ENCODE results near the gene CCPG1. TPM values are rescaled to one million over a fixed set of nuclear protein-coding genes. Genes with fewer than 3 reads are reported as not detected.
"Not testable (repeated sequence)": the region's sequence is repeated elsewhere in the genome, so short reads cannot be mapped to it uniquely, and the experiment has no call there.

Gene CCPG1, protein sequence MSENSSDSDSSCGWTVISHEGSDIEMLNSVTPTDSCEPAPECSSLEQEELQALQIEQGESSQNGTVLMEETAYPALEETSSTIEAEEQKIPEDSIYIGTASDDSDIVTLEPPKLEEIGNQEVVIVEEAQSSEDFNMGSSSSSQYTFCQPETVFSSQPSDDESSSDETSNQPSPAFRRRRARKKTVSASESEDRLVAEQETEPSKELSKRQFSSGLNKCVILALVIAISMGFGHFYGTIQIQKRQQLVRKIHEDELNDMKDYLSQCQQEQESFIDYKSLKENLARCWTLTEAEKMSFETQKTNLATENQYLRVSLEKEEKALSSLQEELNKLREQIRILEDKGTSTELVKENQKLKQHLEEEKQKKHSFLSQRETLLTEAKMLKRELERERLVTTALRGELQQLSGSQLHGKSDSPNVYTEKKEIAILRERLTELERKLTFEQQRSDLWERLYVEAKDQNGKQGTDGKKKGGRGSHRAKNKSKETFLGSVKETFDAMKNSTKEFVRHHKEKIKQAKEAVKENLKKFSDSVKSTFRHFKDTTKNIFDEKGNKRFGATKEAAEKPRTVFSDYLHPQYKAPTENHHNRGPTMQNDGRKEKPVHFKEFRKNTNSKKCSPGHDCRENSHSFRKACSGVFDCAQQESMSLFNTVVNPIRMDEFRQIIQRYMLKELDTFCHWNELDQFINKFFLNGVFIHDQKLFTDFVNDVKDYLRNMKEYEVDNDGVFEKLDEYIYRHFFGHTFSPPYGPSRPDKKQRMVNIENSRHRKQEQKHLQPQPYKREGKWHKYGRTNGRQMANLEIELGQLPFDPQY
- 10 to 100 TPM in 2 of 4 donors, 1 to 10 TPM in 2; 4.7 to 42.0 (median 16.8) TPM for polyA plus RNA-seq
- long read RNA-seq, donor 1 = 0 reads
- long read RNA-seq, donor 2, full-length matches to known transcripts = 6 of 6 reads
- long read RNA-seq, donor 2, partial matches to known transcripts = 0 of 6 reads
- long read RNA-seq, donor 2, other reads (novel, unspliced or antisense) = 0 of 6 reads
- long read RNA-seq, donor 3, full-length matches to known transcripts = 3 of 3 reads
- long read RNA-seq, donor 3, partial matches to known transcripts = 0 of 3 reads
- long read RNA-seq, donor 3, other reads (novel, unspliced or antisense) = 0 of 3 reads
- long read RNA-seq, donor 4 = 0 reads
- long read RNA-seq, donor 5, full-length matches to known transcripts = 4 of 4 reads
- long read RNA-seq, donor 5, partial matches to known transcripts = 0 of 4 reads
- long read RNA-seq, donor 5, other reads (novel, unspliced or antisense) = 0 of 4 reads
- long read RNA-seq, donor 6, full-length matches to known transcripts = 9 of 9 reads
- long read RNA-seq, donor 6, partial matches to known transcripts = 0 of 9 reads
- long read RNA-seq, donor 6, other reads (novel, unspliced or antisense) = 0 of 9 reads
- long read RNA-seq, donor 7, full-length matches to known transcripts = 16 of 16 reads
- long read RNA-seq, donor 7, partial matches to known transcripts = 0 of 16 reads
- long read RNA-seq, donor 7, other reads (novel, unspliced or antisense) = 0 of 16 reads
- long read RNA-seq, donor 8, full-length matches to known transcripts = 1 of 1 reads
- long read RNA-seq, donor 8, partial matches to known transcripts = 0 of 1 reads
- long read RNA-seq, donor 8, other reads (novel, unspliced or antisense) = 0 of 1 reads
- long read RNA-seq, donor 9 = 0 reads
- long read RNA-seq, donor 10, full-length matches to known transcripts = 27 of 32 reads
- long read RNA-seq, donor 10, partial matches to known transcripts = 5 of 32 reads
- long read RNA-seq, donor 10, other reads (novel, unspliced or antisense) = 0 of 32 reads

DNA sequence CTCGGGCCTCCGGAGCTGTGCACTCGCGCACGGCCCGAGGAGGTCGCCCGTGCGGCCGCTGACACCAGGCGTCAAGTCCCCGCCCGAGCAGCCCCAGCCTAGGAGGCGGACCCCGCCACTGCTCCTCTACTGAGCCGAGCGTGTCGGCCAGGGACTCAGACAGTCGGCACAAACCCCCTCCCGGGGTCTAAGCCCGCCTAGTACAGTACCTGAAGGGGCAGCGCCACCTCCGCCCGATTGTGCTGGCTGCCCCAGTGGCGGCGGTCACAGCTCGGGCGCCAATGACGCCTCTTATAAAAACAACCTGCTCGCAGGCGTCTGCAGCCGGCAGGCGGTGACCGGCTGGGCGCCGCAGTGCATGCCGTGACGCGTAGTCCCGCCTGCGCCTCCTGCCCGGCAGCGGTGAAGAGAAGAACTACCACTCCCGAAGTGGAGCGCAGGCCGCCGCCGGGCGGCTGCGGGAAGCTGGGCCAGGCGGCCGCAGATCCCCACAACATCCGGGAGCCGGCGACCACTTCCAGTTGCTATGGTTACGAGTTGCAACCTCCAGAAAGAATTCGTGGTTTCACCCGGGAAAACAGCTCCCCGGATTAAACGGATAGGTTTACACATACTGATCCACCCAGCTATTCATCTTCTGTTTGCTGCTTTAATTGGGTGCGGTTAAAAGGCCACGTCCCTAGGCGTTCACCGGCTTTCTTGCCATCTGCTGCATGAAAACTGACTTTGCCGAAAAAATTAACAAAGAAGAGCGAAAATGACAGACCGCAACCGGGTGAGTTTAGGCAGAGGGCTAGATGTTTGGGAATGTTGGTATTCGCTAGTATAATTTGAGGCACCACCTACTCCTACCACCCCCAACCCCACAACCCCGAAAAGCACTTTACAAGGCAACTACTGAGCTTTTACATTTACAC lies at the start of gene CCPG1, which contains the start of gene PIERCE2:
Gene CCPG1, minus strand, starts transcription at position 348 of the 917 bp plus-strand sequence. CDS start 18,935 bp downstream, outside the sequence.
Gene PIERCE2, plus strand, starts transcription at position 484 of the 917 bp plus-strand sequence. Its CDS starts 274 bp downstream, at position 758.
- H3K4me3 ChIP-seq (ENCODE audit: low read depth in 1 of 3, low read length in 3 of 3) = peak within 1 kb of the TSS; percentile 73 to 79 (median 77)
- peaks cover 0 to 2% (median 0%) of the 10 kb centered on the region in 3 donors for H3K4me1 ChIP-seq (ENCODE audit: control insufficient read depth in 3 of 3, insufficient read depth in 2 of 3, low read depth in 1 of 3, low read length in 2 of 3)
- peak within 1 kb of the TSS; percentile 87 to 99 (median 98) for H3K27ac ChIP-seq (ENCODE audit: low read depth in 1 of 3, low read length in 2 of 3)
- H3K9me3 ChIP-seq (ENCODE audit: control insufficient read depth in 2 of 2, insufficient read depth in 1 of 2, low read depth in 1 of 2, low read length in 1 of 2) = no peaks in the 10 kb centered on the region
- H3K36me3 ChIP-seq (ENCODE audit: control insufficient read depth in 3 of 3, insufficient read depth in 2 of 3, low read depth in 1 of 3, low read length in 3 of 3) = no peaks in the 10 kb centered on the region
- no peak for FAIRE-seq
- no peaks in the 10 kb centered on the region for H3K27me3 ChIP-seq (ENCODE audit: control insufficient read depth in 3 of 3, insufficient read depth in 3 of 3, low read length in 3 of 3)
- DNase-seq = peak; percentile 91 to 97
- 0 to 1% (median 0%) methylated on average over 68 to 70 of the region's 70 CpGs for WGBS, 3 donors

DNA sequence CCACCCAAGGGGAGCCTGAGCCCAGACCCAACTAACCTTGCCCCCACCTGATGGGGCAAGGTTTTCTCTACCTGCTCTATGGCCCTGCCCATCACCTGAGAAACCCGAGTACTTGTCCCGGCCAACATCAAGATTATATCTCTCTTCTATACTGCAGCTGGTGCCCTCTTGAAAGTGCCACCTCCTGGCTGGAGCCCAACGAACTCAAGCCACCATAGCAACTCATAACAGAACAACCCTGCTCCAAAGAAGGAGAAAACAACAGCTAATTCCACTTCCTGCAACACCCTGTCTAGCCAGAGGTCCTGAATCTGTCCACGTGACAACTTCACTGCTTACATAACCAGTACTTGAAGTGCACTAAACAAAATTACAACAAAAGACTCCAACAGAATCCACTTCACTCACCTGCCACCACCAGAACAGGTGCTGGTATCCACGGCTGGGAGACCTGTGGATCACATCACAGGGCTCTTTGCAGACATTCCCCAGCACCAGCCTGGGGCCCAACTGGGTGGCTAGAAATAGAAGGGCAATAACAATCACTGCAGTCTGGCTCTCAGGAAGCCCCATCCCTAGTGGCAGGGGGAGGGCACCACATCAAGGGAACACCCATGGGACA lies 49.4 kb upstream of the CCPG1 start:
- H3K27me3 ChIP-seq (ENCODE audit: control insufficient read depth in 3 of 3, insufficient read depth in 3 of 3, low read length in 3 of 3) = no peaks in the 10 kb centered on the region
- no peak overlapping the region for H3K4me3 ChIP-seq (ENCODE audit: low read depth in 1 of 3, low read length in 3 of 3)
- H3K9me3 ChIP-seq (ENCODE audit: control insufficient read depth in 2 of 2, insufficient read depth in 1 of 2, low read depth in 1 of 2, low read length in 1 of 2) = peaks cover 0 to 17% of the 10 kb centered on the region in 2 donors
- no peak for DNase-seq
- no peak for FAIRE-seq
- WGBS, 3 donors = 47 to 83% (median 59%) methylated on average over 5 of the region's 5 CpGs
- H3K27ac ChIP-seq (ENCODE audit: low read depth in 1 of 3, low read length in 2 of 3) = no peak overlapping the region
- no peaks in the 10 kb centered on the region for H3K4me1 ChIP-seq (ENCODE audit: control insufficient read depth in 3 of 3, insufficient read depth in 2 of 3, low read depth in 1 of 3, low read length in 2 of 3)
- peaks cover 0 to 6% (median 0%) of the 10 kb centered on the region in 3 donors for H3K36me3 ChIP-seq (ENCODE audit: control insufficient read depth in 3 of 3, insufficient read depth in 2 of 3, low read depth in 1 of 3, low read length in 3 of 3)

DNA sequence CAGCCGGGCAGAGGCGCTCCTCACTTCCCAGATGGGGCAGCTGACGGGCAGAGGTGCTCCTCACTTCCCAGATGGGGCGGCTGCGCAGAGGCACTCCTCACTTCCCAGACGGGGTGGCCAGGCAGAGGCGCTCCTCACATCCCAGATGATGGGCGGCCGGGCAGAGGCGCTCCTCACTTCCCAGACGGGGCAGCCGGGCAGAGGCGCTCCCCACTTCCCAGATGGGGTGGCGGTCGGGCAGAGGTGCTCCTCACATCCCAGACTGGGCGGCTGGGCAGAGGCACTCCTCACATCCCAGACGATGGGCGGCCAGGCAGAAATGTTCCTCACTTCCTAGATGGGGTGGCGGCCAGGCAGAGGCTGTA lies 38.9 kb upstream of the CCPG1 start:
- H3K9me3 ChIP-seq (ENCODE audit: control insufficient read depth in 2 of 2, insufficient read depth in 1 of 2, low read depth in 1 of 2, low read length in 1 of 2) = peaks cover 0 to 11% of the 10 kb centered on the region in 2 donors
- H3K27me3 ChIP-seq (ENCODE audit: control insufficient read depth in 3 of 3, insufficient read depth in 3 of 3, low read length in 3 of 3); DNase-seq; FAIRE-seq; H3K4me1 ChIP-seq (ENCODE audit: control insufficient read depth in 3 of 3, insufficient read depth in 2 of 3, low read depth in 1 of 3, low read length in 2 of 3); H3K4me3 ChIP-seq (ENCODE audit: low read depth in 1 of 3, low read length in 3 of 3); H3K27ac ChIP-seq (ENCODE audit: low read depth in 1 of 3, low read length in 2 of 3); H3K36me3 ChIP-seq (ENCODE audit: control insufficient read depth in 3 of 3, insufficient read depth in 2 of 3, low read depth in 1 of 3, low read length in 3 of 3): not testable (repeated sequence)
- 98 to 99% (median 98%) methylated on average over 11 to 19 of the region's 19 CpGs for WGBS, 3 donors

DNA sequence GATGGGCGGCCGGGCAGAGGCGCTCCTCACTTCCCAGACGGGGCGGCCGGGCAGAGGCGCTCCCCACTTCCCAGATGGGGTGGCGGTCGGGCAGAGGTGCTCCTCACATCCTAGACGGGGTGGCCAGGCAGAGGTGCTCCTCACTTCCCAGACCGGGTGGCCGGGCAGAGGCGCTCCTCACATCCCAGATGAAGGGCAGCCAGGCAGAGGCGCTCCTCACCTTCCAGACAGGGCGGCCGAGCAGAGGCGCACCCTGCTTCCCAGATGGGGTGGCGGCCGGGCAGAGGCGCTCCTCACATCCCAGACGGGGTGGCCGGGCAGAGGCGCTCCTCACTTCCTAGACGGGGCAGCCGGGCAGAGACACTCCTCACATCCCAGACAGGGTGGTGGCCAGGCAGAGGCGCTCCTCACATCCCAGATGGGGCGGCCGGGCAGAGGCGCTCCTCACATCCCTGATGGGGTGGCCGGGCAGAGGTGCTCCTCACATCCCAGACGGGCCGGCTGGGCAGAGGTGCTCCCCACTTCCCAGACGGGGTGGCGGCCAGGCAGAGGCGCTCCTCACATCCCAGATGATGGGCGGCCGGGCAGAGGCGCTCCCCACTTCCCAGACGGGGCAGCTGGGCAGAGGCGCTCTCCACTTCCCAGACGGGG lies 38.3 kb upstream of the CCPG1 start:
- H3K9me3 ChIP-seq (ENCODE audit: control insufficient read depth in 2 of 2, insufficient read depth in 1 of 2, low read depth in 1 of 2, low read length in 1 of 2) = peaks cover 0 to 11% of the 10 kb centered on the region in 2 donors
- WGBS, 3 donors = 96 to 98% (median 98%) methylated on average over 16 to 41 of the region's 41 CpGs
- not testable (repeated sequence) for DNase-seq; H3K27me3 ChIP-seq (ENCODE audit: control insufficient read depth in 3 of 3, insufficient read depth in 3 of 3, low read length in 3 of 3); H3K4me1 ChIP-seq (ENCODE audit: control insufficient read depth in 3 of 3, insufficient read depth in 2 of 3, low read depth in 1 of 3, low read length in 2 of 3); FAIRE-seq; H3K27ac ChIP-seq (ENCODE audit: low read depth in 1 of 3, low read length in 2 of 3); H3K4me3 ChIP-seq (ENCODE audit: low read depth in 1 of 3, low read length in 3 of 3); H3K36me3 ChIP-seq (ENCODE audit: control insufficient read depth in 3 of 3, insufficient read depth in 2 of 3, low read depth in 1 of 3, low read length in 3 of 3)

DNA sequence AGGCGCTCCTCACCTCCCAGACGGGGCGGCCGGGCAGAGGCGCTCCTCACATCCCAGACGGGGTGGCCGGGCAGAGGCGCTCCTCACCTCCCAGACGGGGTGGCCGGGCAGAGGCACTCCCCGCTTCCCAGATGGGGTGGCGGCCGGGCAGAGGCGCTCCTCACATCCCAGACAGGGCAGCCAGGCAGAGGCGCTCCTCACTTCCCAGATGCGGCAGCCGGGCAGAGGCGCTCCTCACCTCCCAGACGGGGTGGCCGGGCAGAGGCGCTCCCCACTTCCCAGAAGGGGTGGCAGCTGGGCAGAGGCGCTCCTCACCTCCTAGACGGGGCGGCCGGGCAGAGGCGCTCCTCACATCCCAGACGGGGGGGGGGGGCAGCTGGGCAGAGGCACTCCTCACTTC lies 37.8 kb upstream of the CCPG1 start:
- not testable (repeated sequence) for H3K36me3 ChIP-seq (ENCODE audit: control insufficient read depth in 3 of 3, insufficient read depth in 2 of 3, low read depth in 1 of 3, low read length in 3 of 3); DNase-seq; H3K27me3 ChIP-seq (ENCODE audit: control insufficient read depth in 3 of 3, insufficient read depth in 3 of 3, low read length in 3 of 3); FAIRE-seq; H3K4me3 ChIP-seq (ENCODE audit: low read depth in 1 of 3, low read length in 3 of 3); H3K27ac ChIP-seq (ENCODE audit: low read depth in 1 of 3, low read length in 2 of 3); H3K4me1 ChIP-seq (ENCODE audit: control insufficient read depth in 3 of 3, insufficient read depth in 2 of 3, low read depth in 1 of 3, low read length in 2 of 3)
- WGBS, 3 donors = 89 to 97% (median 91%) methylated on average over 15 to 27 of the region's 27 CpGs
- peaks cover 0 to 11% of the 10 kb centered on the region in 2 donors for H3K9me3 ChIP-seq (ENCODE audit: control insufficient read depth in 2 of 2, insufficient read depth in 1 of 2, low read depth in 1 of 2, low read length in 1 of 2)

DNA sequence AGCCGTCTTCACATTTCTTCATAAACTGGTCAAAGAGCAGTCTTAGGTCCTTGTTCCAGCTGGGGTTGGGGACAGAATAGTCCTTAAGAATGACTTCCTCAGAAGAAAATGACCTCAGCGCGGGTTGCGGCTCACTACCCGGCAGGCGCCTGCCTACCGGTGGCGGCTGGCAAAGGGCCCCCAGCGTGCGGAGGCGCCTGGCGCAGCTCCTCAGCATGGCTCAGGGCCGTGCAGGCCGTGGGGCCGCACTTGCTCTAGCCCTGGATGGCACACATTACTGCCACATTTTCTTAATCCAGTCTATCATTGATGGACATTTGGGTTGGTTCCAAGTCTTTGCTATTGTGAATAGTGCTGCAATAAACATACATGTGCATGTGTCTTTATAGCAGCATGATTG lies 35.0 kb upstream of the CCPG1 start:
- H3K4me1 ChIP-seq (ENCODE audit: control insufficient read depth in 3 of 3, insufficient read depth in 2 of 3, low read depth in 1 of 3, low read length in 2 of 3); H3K36me3 ChIP-seq (ENCODE audit: control insufficient read depth in 3 of 3, insufficient read depth in 2 of 3, low read depth in 1 of 3, low read length in 3 of 3); H3K9me3 ChIP-seq (ENCODE audit: control insufficient read depth in 2 of 2, insufficient read depth in 1 of 2, low read depth in 1 of 2, low read length in 1 of 2); H3K27me3 ChIP-seq (ENCODE audit: control insufficient read depth in 3 of 3, insufficient read depth in 3 of 3, low read length in 3 of 3); FAIRE-seq; DNase-seq; H3K4me3 ChIP-seq (ENCODE audit: low read depth in 1 of 3, low read length in 3 of 3); H3K27ac ChIP-seq (ENCODE audit: low read depth in 1 of 3, low read length in 2 of 3): not testable (repeated sequence)
- 92 to 96% (median 94%) methylated on average over 15 of the region's 15 CpGs for WGBS, 3 donors

All from small intestine (tissue), 16 donors.